ENCODE measurements around the gene RNASEH2C. TPM values are rescaled to one million over a fixed set of nuclear protein-coding genes. Genes with fewer than 3 reads are reported as not detected.

RNASEH2C gene
- total and polyA plus RNA-seq, 2 of the 13 experiments (the other 11 are each of a cell fraction or from before 2014, with no cell fraction given) = 27.4 to 50.9 TPM

GRCh38 chr11:65743681-65744025 is 23.1 kb upstream of the RNASEH2C start:
- Histone ChIP-seq H3K36me3 (replicated peaks in 1 of 2; ENCODE audit: control insufficient read depth in 1 of 2, insufficient read depth in 2 of 2, low read length in 2 of 2) (no peaks in the 10 kb centered on the region), H3K27ac (ENCODE audit: extremely low read length, insufficient read depth, low read length) (no peak overlapping the region), H3K27me3 (ENCODE audit: control insufficient read depth in 1 of 2, insufficient read depth in 2 of 2, low read length in 2 of 2) (no peaks in the 10 kb centered on the region), H3K79me2 (ENCODE audit: insufficient read depth, low read length) (no peaks in the 10 kb centered on the region), H4K20me1 (ENCODE audit: insufficient read depth, low read length) (no peaks in the 10 kb centered on the region), H3K9me3 (ENCODE audit: low read length) (no peaks in the 10 kb centered on the region), H3K4me2 (ENCODE audit: low read depth, low read length) (peak overlapping the region; percentile 77), H2AFZ (ENCODE audit: low read length) (no peak overlapping the region), H3K4me1 (ENCODE audit: insufficient read depth, low read length) (peaks cover 8% of the 10 kb centered on the region), H3K4me3 (replicated peaks in 1 of 3; ENCODE audit: insufficient read depth in 1 of 3, low read depth in 2 of 3, low read length in 3 of 3) (peak overlapping the region in 1 of 3 experiments; percentile 56; a peak in 1 of 6 replicates), H3K9ac (ENCODE audit: insufficient read depth, low read depth, low read length) (no peak overlapping the region)
- CTCF ChIA-PET (ENCODE audit: low intra/inter-chr PET ratio, low total read pairs) = interaction anchor here (1.7 to 2.5 kb wide), 4 partner anchors 26 to 246 kb away, joined by 4 to 57 read pairs (median 10); partner anchors contain the start of gene KAT5
- POLR2A ChIA-PET = interaction anchor here (0.6 to 2.5 kb wide), 9 partner anchors 23 to 237 kb away, joined by 3 to 15 read pairs (median 6); partner anchors contain the start of genes AP5B1, CCDC85B, KAT5 and MUS81
- ATAC-seq = no peak; the same call in 2 of the 3 replicates
- WGBS (ENCODE audit: low lambda C conversion rate) = 33% methylated on average over 9 of the region's 10 CpGs
- no TSS peak for BruUV-seq (replicated peaks)
- TF ChIP-seq ZBTB40 (IDR thresholded peaks at IDR 0.05) (no peak), ZBTB40 (CRISPR knock-in tag; IDR thresholded peaks at IDR 0.05) (no peak), ZNF644 (CRISPR knock-in tag; IDR thresholded peaks at IDR 0.05; ENCODE audit: low read depth) (no peak), NR2F1 (CRISPR knock-in tag; IDR thresholded peaks at IDR 0.05) (no peak), ZNF563 (CRISPR knock-in tag; IDR thresholded peaks at IDR 0.05) (no peak), PREB (CRISPR knock-in tag; IDR thresholded peaks at IDR 0.05) (no peak)
- intact Hi-C loops (cut with micrococcal nuclease; ENCODE audit: unreplicated experiment) (loop anchor here (1.0 kb wide), 1 partner anchor 75 kb away; no protein-coding TSS in a partner anchor), in situ Hi-C loops (cut with HindIII; ENCODE audit: extremely low pct_ligation_motif_present, low pct_unique_long_range_greater_than_20kb) (loop anchor here (5.0 kb wide), 1 partner anchor 74 kb away; no protein-coding TSS in a partner anchor)
- FAIRE-seq = no peak
- DNase-seq (ENCODE audit: low spot score) = no peak
